Measurements from ENCODE around the gene TPCN2. TPM values are rescaled to one million over a fixed set of nuclear protein-coding genes. Genes with fewer than 3 reads are reported as not detected.

TPCN2 gene
- total and polyA plus RNA-seq, 9 of the 15 experiments (the other 6 are each of a cell fraction or from before 2014, with no cell fraction given), result 0.66 to 10.2 (median 4.6) TPM

MicroRNA genes within 50 kb of the gene (microRNA counts, 767-probe panel; counts per million panel counts)
- not detected for microRNA hsa-miR-3164

Small RNA genes lying within 50 kb of the gene (microRNA-seq; reads per million reads assigned to microRNA genes)
- gene MIR3164 (ENCODE audit: borderline microRNAs expressed), result 1.1 reads per million, percentile 10 among the genes with 10 or more reads in this experiment

Small RNA genes lying within 50 kb of the gene (small RNA-seq; reads per million reads assigned to genes)
- gene MIR3164, result 0.15 reads per million

Other genes starting within 250 kb of the TPCN2 start
- gene CPT1A, start 207.0 kb upstream of the TPCN2 start, total RNA-seq (2014; rRNA removed), result 12.1 and 12.3 TPM in 2 replicates
- gene CPT1A, start 207.0 kb upstream of the TPCN2 start, total RNA-seq (2014; rRNA removed; fragmentation: Illumina TruSeq; extraction: Trizol), result 12.3 and 13.0 TPM in 2 replicates
- gene CPT1A, start 207.0 kb upstream of the TPCN2 start, total RNA-seq (2015; rRNA removed; fragmentation: Illumina TruSeq; extraction: Trizol), result 15.7 and 16.1 TPM in 2 replicates
- gene CPT1A, start 207.0 kb upstream of the TPCN2 start, total RNA-seq (2021), result 29.1 and 30.9 TPM in 2 replicates
- gene CPT1A, start 207.0 kb upstream of the TPCN2 start, polyA plus RNA-seq (2011; rRNA removed), result 3.6 and 4.8 TPM in 2 replicates
- gene CPT1A, start 207.0 kb upstream of the TPCN2 start, polyA plus RNA-seq (2014; fragmentation: Illumina TruSeq; extraction: Trizol), result 17.9 and 19.0 TPM in 2 replicates
- 1 to 10 TPM; 2.6 to 3.0 TPM for gene CPT1A, start 207.0 kb upstream of the TPCN2 start, polyA plus RNA-seq (2014; fragmentation: Nextera tagmentation; extraction: Ambion mirVana)
- 9.6 and 10.6 TPM in 2 replicates for gene CPT1A, start 207.0 kb upstream of the TPCN2 start, polyA plus RNA-seq (2014; rRNA removed)
- gene MRPL21, start 145.1 kb upstream of the TPCN2 start, total RNA-seq (2014; rRNA removed), result 254 and 255 TPM in 2 replicates
- gene MRPL21, start 145.1 kb upstream of the TPCN2 start, total RNA-seq (2014; rRNA removed; fragmentation: Illumina TruSeq; extraction: Trizol), result 196 and 207 TPM in 2 replicates
- gene MRPL21, start 145.1 kb upstream of the TPCN2 start, total RNA-seq (2015; rRNA removed; fragmentation: Illumina TruSeq; extraction: Trizol), result 207 and 219 TPM in 2 replicates
- gene MRPL21, start 145.1 kb upstream of the TPCN2 start, total RNA-seq (2021), result 201 and 238 TPM in 2 replicates
- gene MRPL21, start 145.1 kb upstream of the TPCN2 start, polyA plus RNA-seq (2011; rRNA removed), result 194 and 232 TPM in 2 replicates
- gene MRPL21, start 145.1 kb upstream of the TPCN2 start, polyA plus RNA-seq (2014; fragmentation: Illumina TruSeq; extraction: Trizol), result 203 and 210 TPM in 2 replicates
- gene MRPL21, start 145.1 kb upstream of the TPCN2 start, polyA plus RNA-seq (2014; fragmentation: Nextera tagmentation; extraction: Ambion mirVana), result 100 to 1,000 TPM; 448 to 618 TPM
- 328 and 364 TPM in 2 replicates for gene MRPL21, start 145.1 kb upstream of the TPCN2 start, polyA plus RNA-seq (2014; rRNA removed)
- 12.5 and 15.9 TPM in 2 replicates for gene IGHMBP2, start 145.0 kb upstream of the TPCN2 start, total RNA-seq (2014; rRNA removed)
- gene IGHMBP2, start 145.0 kb upstream of the TPCN2 start, total RNA-seq (2014; rRNA removed; fragmentation: Illumina TruSeq; extraction: Trizol), result 8.3 and 11.7 TPM in 2 replicates
- 11.6 and 14.5 TPM in 2 replicates for gene IGHMBP2, start 145.0 kb upstream of the TPCN2 start, total RNA-seq (2015; rRNA removed; fragmentation: Illumina TruSeq; extraction: Trizol)
- 24.8 and 28.9 TPM in 2 replicates for gene IGHMBP2, start 145.0 kb upstream of the TPCN2 start, total RNA-seq (2021)
- 14.5 and 21.1 TPM in 2 replicates for gene IGHMBP2, start 145.0 kb upstream of the TPCN2 start, polyA plus RNA-seq (2011; rRNA removed)
- gene IGHMBP2, start 145.0 kb upstream of the TPCN2 start, polyA plus RNA-seq (2014; fragmentation: Illumina TruSeq; extraction: Trizol), result 18.8 and 20.7 TPM in 2 replicates
- 1 to 10 TPM; 1.6 to 1.8 TPM for gene IGHMBP2, start 145.0 kb upstream of the TPCN2 start, polyA plus RNA-seq (2014; fragmentation: Nextera tagmentation; extraction: Ambion mirVana)
- 16.3 and 18.6 TPM in 2 replicates for gene IGHMBP2, start 145.0 kb upstream of the TPCN2 start, polyA plus RNA-seq (2014; rRNA removed)
- gene MRGPRD, start 67.9 kb upstream of the TPCN2 start, total RNA-seq (2014; rRNA removed), result not detected in 2 replicates
- not detected in 2 replicates for gene MRGPRD, start 67.9 kb upstream of the TPCN2 start, total RNA-seq (2014; rRNA removed; fragmentation: Illumina TruSeq; extraction: Trizol)
- gene MRGPRD, start 67.9 kb upstream of the TPCN2 start, total RNA-seq (2015; rRNA removed; fragmentation: Illumina TruSeq; extraction: Trizol), result not detected in 2 replicates
- not detected in 2 replicates for gene MRGPRD, start 67.9 kb upstream of the TPCN2 start, total RNA-seq (2021)
- not detected in 2 replicates for gene MRGPRD, start 67.9 kb upstream of the TPCN2 start, polyA plus RNA-seq (2011; rRNA removed)
- gene MRGPRD, start 67.9 kb upstream of the TPCN2 start, polyA plus RNA-seq (2014; fragmentation: Illumina TruSeq; extraction: Trizol), result not detected in 2 replicates
- gene MRGPRD, start 67.9 kb upstream of the TPCN2 start, polyA plus RNA-seq (2014; fragmentation: Nextera tagmentation; extraction: Ambion mirVana), result not detected
- gene MRGPRD, start 67.9 kb upstream of the TPCN2 start, polyA plus RNA-seq (2014; rRNA removed), result not detected in 2 replicates
- not detected in 2 replicates for gene MRGPRF, start 35.7 kb upstream of the TPCN2 start, total RNA-seq (2014; rRNA removed)
- gene MRGPRF, start 35.7 kb upstream of the TPCN2 start, total RNA-seq (2014; rRNA removed; fragmentation: Illumina TruSeq; extraction: Trizol), result not detected in 2 replicates
- gene MRGPRF, start 35.7 kb upstream of the TPCN2 start, total RNA-seq (2015; rRNA removed; fragmentation: Illumina TruSeq; extraction: Trizol), result not detected in 2 replicates
- 0.07 TPM in 1 of 2 replicates, not detected in the other for gene MRGPRF, start 35.7 kb upstream of the TPCN2 start, total RNA-seq (2021)
- not detected in 2 replicates for gene MRGPRF, start 35.7 kb upstream of the TPCN2 start, polyA plus RNA-seq (2011; rRNA removed)
- gene MRGPRF, start 35.7 kb upstream of the TPCN2 start, polyA plus RNA-seq (2014; fragmentation: Illumina TruSeq; extraction: Trizol), result not detected in 2 replicates
- gene MRGPRF, start 35.7 kb upstream of the TPCN2 start, polyA plus RNA-seq (2014; fragmentation: Nextera tagmentation; extraction: Ambion mirVana), result not detected
- not detected in 2 replicates for gene MRGPRF, start 35.7 kb upstream of the TPCN2 start, polyA plus RNA-seq (2014; rRNA removed)
- 0.33 and 1.2 TPM in 2 replicates for gene SMIM38, start 107.0 kb downstream of the TPCN2 start, total RNA-seq (2014; rRNA removed)
- 0.06 and 0.15 TPM in 2 replicates for gene SMIM38, start 107.0 kb downstream of the TPCN2 start, total RNA-seq (2014; rRNA removed; fragmentation: Illumina TruSeq; extraction: Trizol)
- gene SMIM38, start 107.0 kb downstream of the TPCN2 start, total RNA-seq (2015; rRNA removed; fragmentation: Illumina TruSeq; extraction: Trizol), result 0.11 and 0.14 TPM in 2 replicates
- 0.27 and 0.38 TPM in 2 replicates for gene SMIM38, start 107.0 kb downstream of the TPCN2 start, total RNA-seq (2021)
- 0.34 and 0.99 TPM in 2 replicates for gene SMIM38, start 107.0 kb downstream of the TPCN2 start, polyA plus RNA-seq (2011; rRNA removed)
- gene SMIM38, start 107.0 kb downstream of the TPCN2 start, polyA plus RNA-seq (2014; fragmentation: Illumina TruSeq; extraction: Trizol), result 0.21 TPM in 2 replicates
- gene SMIM38, start 107.0 kb downstream of the TPCN2 start, polyA plus RNA-seq (2014; fragmentation: Nextera tagmentation; extraction: Ambion mirVana), result not detected
- gene SMIM38, start 107.0 kb downstream of the TPCN2 start, polyA plus RNA-seq (2014; rRNA removed), result 0.07 and 0.36 TPM in 2 replicates
- 29.5 and 33.6 TPM in 2 replicates for gene MYEOV, start 245.2 kb downstream of the TPCN2 start, total RNA-seq (2014; rRNA removed)
- 29.7 and 32.2 TPM in 2 replicates for gene MYEOV, start 245.2 kb downstream of the TPCN2 start, total RNA-seq (2014; rRNA removed; fragmentation: Illumina TruSeq; extraction: Trizol)
- 26.1 and 28.1 TPM in 2 replicates for gene MYEOV, start 245.2 kb downstream of the TPCN2 start, total RNA-seq (2015; rRNA removed; fragmentation: Illumina TruSeq; extraction: Trizol)
- 77.7 and 92.3 TPM in 2 replicates for gene MYEOV, start 245.2 kb downstream of the TPCN2 start, total RNA-seq (2021)
- gene MYEOV, start 245.2 kb downstream of the TPCN2 start, polyA plus RNA-seq (2011; rRNA removed), result 133 TPM in 2 replicates
- gene MYEOV, start 245.2 kb downstream of the TPCN2 start, polyA plus RNA-seq (2014; fragmentation: Illumina TruSeq; extraction: Trizol), result 68.2 and 86.9 TPM in 2 replicates
- 10 to 100 TPM; 10.2 to 11.5 TPM for gene MYEOV, start 245.2 kb downstream of the TPCN2 start, polyA plus RNA-seq (2014; fragmentation: Nextera tagmentation; extraction: Ambion mirVana)
- gene MYEOV, start 245.2 kb downstream of the TPCN2 start, polyA plus RNA-seq (2014; rRNA removed), result 80.9 and 87.6 TPM in 2 replicates

Measured in K562 (cell line).